Endothelial cell (in vitro differentiated cells): ENCODE measurements around the gene DNAJA3. TPM values are rescaled to one million over a fixed set of nuclear protein-coding genes. Genes with fewer than 3 reads are reported as not detected.

ENCODE experiments used
- DNase-seq: peaks from one replicate; pipeline ENCODE4 v3.0.0; 2021; ENCODE audit warnings: low spot score
- H3K27ac Mint-ChIP-seq: one replicate; pipeline ENCODE4 v1.8.0; 2021; ENCODE audit warnings: mixed read lengths, inconsistent platforms; ENCODE audit not compliant: unreplicated experiment
- H3K27me3 Mint-ChIP-seq: one replicate; pipeline ENCODE4 v1.8.0; 2021; ENCODE audit warnings: mild to moderate bottlenecking, moderate library complexity, mixed read lengths, inconsistent platforms; ENCODE audit not compliant: unreplicated experiment
- H3K36me3 Mint-ChIP-seq: one replicate; pipeline ENCODE4 v1.8.0; 2021; ENCODE audit warnings: mild to moderate bottlenecking, low read depth, mixed read lengths, inconsistent platforms; ENCODE audit not compliant: unreplicated experiment
- H3K4me1 Mint-ChIP-seq: one replicate; pipeline ENCODE4 v1.8.0; 2021; ENCODE audit warnings: mild to moderate bottlenecking, mixed read lengths, inconsistent platforms; ENCODE audit not compliant: unreplicated experiment
- H3K4me3 Mint-ChIP-seq: one replicate; pipeline ENCODE4 v1.8.0; 2021; ENCODE audit warnings: mild to moderate bottlenecking, mixed read lengths, inconsistent platforms; ENCODE audit not compliant: unreplicated experiment
- H3K9me3 Mint-ChIP-seq: one replicate; pipeline ENCODE4 v1.8.0; 2021; ENCODE audit warnings: mixed read lengths, inconsistent platforms; ENCODE audit not compliant: unreplicated experiment
- CTCF ChIP-seq: fragments of 200-600 bp; sonication (generic); IDR thresholded peaks from one replicate; pipeline ENCODE4 v1.5.0; 2021; ENCODE audit warnings: antibody characterized with exemption; ENCODE audit not compliant: unreplicated experiment
- total RNA-seq: library from RNA; stranded (reverse); fragmentation: NEBNext Ultra II Directional; extraction: Animal tissue kit (Norgen Biotek cat#: 25700); gene quantifications from one replicate; pipeline ENCODE4 v1.2.1, GENCODE V29; 2021; ENCODE audit not compliant: unreplicated experiment

The DNAJA3 gene
- total RNA-seq, 1 donor from 2014 or later, result 32.0 TPM

- peaks cover 18% of the 10 kb centered on the region for H3K4me1 Mint-ChIP-seq
- TF ChIP-seq CTCF, result no peak
- no peaks in the 10 kb centered on the region for H3K9me3 Mint-ChIP-seq
- H3K4me3 Mint-ChIP-seq, result no peak overlapping the region
- DNase-seq, result no peak
- no peak overlapping the region for H3K27ac Mint-ChIP-seq
- peaks cover 2% of the 10 kb centered on the region for H3K36me3 Mint-ChIP-seq
- H3K27me3 Mint-ChIP-seq, result peaks cover 7% of the 10 kb centered on the region
Observed at GRCh38 chr16:4378161-4378666, 47.5 kb upstream of the DNAJA3 start.

- no peaks in the 10 kb centered on the region for H3K9me3 Mint-ChIP-seq
- no peak for TF ChIP-seq CTCF
- no peak overlapping the region for H3K27ac Mint-ChIP-seq
- H3K4me3 Mint-ChIP-seq, result no peak overlapping the region
- no peak for DNase-seq
- H3K27me3 Mint-ChIP-seq, result peaks cover 7% of the 10 kb centered on the region
- peaks cover 16% of the 10 kb centered on the region for H3K4me1 Mint-ChIP-seq
- H3K36me3 Mint-ChIP-seq, result peaks cover 4% of the 10 kb centered on the region
Observed at GRCh38 chr16:4378999-4379690, 46.5 kb upstream of the DNAJA3 start.

DNA sequence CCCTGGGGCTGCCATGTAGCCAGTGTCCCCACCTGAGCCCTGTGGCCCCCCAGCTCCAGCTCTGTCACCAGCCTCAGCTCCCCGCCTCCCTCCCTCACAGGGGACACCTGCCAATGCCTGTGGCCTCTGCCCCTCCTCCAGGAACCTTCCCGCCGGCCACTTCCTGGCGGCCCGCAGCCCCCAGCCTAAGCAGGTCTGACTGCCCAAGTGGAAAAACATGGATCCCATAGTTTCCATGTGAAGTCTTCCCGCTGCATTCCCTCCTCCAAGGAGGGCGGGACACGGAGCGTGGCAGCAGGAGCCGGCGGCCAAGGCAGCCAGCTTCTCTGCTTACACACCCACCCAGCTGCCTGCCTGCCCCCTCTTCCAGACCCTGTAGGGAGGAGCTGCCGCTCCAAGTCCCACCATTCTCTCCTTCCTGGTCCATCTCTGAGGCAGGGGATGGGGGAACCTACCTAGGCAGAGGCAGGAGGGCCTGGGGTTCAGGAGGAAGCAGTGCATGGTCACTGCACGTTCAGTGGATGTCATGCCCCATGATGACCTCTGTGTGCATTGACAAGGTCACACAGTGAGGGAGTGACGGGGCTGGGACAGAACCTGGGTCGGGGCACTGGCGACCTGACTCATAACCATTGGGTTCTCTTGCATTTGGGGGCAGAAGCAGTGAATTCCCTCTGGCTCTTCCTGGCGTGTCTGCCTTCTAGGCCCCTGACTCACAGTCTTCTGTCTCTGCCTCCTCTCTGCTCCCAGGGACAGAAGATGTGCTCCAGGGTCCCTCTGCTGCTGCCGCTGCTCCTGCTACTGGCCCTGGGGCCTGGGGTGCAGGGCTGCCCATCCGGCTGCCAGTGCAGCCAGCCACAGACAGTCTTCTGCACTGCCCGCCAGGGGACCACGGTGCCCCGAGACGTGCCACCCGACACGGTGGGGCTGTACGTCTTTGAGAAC is 45.3 kb upstream of the DNAJA3 start:
- no peaks in the 10 kb centered on the region for H3K9me3 Mint-ChIP-seq
- TF ChIP-seq CTCF, result no peak
- no peak overlapping the region for H3K4me3 Mint-ChIP-seq
- peaks cover 14% of the 10 kb centered on the region for H3K4me1 Mint-ChIP-seq
- H3K36me3 Mint-ChIP-seq, result peaks cover 4% of the 10 kb centered on the region
- peaks cover 7% of the 10 kb centered on the region for H3K27me3 Mint-ChIP-seq
- H3K27ac Mint-ChIP-seq, result no peak overlapping the region
- DNase-seq, result no peak

DNA sequence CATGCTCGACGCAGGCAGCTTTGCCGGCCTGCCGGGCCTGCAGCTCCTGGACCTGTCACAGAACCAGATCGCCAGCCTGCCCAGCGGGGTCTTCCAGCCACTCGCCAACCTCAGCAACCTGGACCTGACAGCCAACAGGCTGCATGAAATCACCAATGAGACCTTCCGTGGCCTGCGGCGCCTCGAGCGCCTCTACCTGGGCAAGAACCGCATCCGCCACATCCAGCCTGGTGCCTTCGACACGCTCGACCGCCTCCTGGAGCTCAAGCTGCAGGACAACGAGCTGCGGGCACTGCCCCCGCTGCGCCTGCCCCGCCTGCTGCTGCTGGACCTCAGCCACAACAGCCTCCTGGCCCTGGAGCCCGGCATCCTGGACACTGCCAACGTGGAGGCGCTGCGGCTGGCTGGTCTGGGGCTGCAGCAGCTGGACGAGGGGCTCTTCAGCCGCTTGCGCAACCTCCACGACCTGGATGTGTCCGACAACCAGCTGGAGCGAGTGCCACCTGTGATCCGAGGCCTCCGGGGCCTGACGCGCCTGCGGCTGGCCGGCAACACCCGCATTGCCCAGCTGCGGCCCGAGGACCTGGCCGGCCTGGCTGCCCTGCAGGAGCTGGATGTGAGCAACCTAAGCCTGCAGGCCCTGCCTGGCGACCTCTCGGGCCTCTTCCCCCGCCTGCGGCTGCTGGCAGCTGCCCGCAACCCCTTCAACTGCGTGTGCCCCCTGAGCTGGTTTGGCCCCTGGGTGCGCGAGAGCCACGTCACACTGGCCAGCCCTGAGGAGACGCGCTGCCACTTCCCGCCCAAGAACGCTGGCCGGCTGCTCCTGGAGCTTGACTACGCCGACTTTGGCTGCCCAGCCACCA is 44.4 kb upstream of the DNAJA3 start:
- H3K4me1 Mint-ChIP-seq, result peaks cover 9% of the 10 kb centered on the region
- no peaks in the 10 kb centered on the region for H3K9me3 Mint-ChIP-seq
- H3K36me3 Mint-ChIP-seq, result peaks cover 4% of the 10 kb centered on the region
- H3K4me3 Mint-ChIP-seq, result no peak overlapping the region
- DNase-seq, result no peak
- peaks cover 7% of the 10 kb centered on the region for H3K27me3 Mint-ChIP-seq
- TF ChIP-seq CTCF, result no peak
- no peak overlapping the region for H3K27ac Mint-ChIP-seq
